Measurements from ENCODE around the gene TUBGCP2.

- TF ChIP-seq EZH2 (IDR thresholded peaks at IDR 0.05) (no peak), POLR2AphosphoS5 (IDR thresholded peaks at IDR 0.05; ENCODE audit: borderline replicate concordance, low read depth, low read length) (no peak)
Observed at GRCh38 chr10:133355991-133356390, 47.3 kb upstream of the TUBGCP2 start.

Measured in SK-N-MC (cell line).